HG02678 (cell line): Measurements from ENCODE around the gene ITLN1.
"Not testable (repeated sequence)": the region's sequence is repeated elsewhere in the genome, so short reads cannot be mapped to it uniquely, and the experiment has no call there.

ENCODE experiments used
- ATAC-seq: cut with Tn5 transposase; IDR thresholded peaks from one replicate; pipeline ENCODE4 v1.9.1; 2021; ENCODE audit warnings: mild to moderate bottlenecking, moderate library complexity; ENCODE audit not compliant: unreplicated experiment

ITLN1 gene

DNA sequence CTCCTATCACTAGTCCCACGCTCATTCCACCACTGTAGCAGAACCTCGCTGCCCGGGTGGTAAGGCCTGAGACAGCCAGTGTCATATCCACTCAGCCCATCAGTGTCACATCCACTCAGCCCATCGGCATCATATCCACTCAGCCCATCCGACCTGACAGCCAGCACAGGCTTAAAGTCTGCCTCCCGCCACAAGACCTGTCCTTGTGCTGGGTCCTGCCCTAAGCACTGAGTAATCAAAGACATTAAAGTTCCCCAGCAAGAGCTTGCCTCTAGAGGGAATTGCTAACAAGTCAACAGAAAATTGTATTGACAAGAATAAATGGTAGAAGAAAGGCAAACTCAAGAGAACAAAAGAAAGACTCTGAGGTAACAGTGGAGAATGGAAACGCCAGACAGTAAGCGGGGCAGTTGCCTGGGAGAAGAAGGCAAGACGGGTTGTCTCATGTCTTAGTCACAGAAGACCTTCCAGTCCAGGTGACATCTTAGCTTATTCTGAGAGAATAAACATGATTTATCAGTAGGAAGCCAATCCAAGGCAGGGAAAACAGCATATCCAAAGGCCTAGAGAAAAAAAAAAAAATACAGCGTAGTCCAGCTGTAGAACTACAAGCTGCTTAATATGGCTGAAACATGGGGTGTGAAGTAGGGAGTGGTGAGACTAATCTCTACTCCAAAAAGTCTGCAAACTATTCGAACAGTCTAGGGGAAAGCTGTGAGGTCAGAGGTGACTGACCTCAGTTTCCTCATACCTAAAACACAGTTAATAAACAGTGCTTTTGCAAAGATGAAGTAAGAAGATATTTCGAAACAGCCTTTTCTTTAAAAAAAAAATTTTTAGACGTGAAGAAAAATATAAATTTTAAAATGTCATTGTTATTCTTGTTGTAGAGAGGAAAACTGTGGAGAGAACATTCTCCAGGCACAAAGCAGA lies 1.1 kb downstream of the ITLN1 start:
- no peak for ATAC-seq

- no peak for ATAC-seq
These were observed 2.4 kb downstream of the ITLN1 start for GRCh38 chr1:160882582-160882981.

DNA sequence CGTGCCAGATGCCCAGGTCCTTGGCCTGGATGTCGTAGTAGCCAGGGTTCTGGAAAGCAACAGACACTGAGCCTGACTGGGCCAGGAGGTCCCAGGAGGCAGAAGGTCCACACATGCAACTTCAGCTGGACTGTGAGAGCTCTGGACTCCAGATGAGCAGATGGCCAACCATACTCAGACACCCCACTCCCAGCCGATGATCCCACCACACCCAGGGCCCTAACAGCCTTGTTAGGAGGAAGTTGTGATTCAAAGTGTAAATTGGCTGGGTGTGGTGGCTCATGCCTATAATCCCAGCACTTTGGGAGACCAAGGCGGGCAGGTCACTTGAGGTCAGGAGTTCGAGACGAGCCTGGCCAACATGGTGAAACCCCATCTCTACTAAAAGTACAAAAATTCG lies 3.7 kb downstream of the ITLN1 start:
- ATAC-seq = not testable (repeated sequence)

DNA sequence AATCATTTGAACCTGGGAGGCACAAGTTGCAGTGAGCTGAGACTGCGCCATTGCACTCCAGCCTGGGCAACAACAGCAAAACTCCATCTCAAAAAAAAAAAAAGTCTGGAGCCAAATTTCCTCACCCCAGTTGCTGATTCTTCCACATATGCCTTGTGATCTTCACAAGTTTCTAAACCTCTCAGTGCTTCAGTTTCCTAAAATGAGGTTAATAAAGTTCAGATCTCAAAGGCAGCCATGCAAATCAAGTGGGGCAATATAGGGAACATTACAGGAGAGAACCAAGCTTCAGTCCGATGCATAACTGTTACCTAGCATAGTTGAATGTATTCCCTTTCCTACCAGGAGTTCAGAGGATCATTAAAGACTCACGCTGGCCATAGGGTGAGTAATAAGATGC lies 4.8 kb downstream of the ITLN1 start:
- no peak for ATAC-seq

- no peak for ATAC-seq
These were observed 5.9 kb downstream of the ITLN1 start for GRCh38 chr1:160879056-160879455.

DNA sequence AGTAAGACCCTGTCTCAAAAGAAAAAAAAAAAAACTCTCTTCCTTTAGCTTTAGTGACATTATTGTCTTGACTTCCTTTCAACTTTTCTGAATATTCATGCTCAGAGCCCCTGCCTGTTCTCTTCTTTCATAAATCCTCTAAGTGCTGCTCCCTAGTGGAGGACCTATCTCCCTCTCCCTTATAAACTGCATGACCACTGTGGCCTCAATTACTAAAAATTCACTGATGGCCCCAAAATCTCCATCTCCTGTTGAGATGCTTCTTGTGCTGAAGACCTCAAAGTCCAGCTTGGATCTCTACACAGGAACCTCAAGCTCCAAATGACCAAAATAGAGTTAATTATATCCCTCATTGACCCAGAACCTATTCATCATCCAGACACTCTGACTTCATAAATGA lies 7.8 kb downstream of the ITLN1 start:
- ATAC-seq = no peak

- no peak for ATAC-seq
These were observed 8.7 kb downstream of the ITLN1 start for GRCh38 chr1:160876311-160876710.

- ATAC-seq = not testable (repeated sequence)
These were observed 9.4 kb downstream of the ITLN1 start for GRCh38 chr1:160875591-160875990.

DNA sequence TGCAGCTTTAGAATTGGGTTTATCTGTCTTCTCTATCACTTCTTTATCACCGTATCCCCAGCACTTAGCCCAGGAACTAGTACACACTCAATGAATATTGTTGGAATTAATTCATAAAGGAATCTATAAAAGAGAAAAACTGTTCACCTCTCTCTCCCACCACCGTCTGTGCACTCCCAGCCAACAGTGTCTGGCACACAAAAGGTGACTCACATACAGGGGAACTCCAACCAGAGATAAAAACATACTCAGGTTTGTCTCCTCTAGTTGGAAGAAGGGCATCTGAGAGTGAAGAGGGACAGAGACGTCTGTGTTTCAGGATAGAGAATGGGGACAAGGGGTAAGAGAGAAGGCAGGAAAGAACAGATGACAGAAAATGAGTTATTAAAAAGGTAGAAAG lies 10.0 kb downstream of the ITLN1 start:
- no peak for ATAC-seq

DNA sequence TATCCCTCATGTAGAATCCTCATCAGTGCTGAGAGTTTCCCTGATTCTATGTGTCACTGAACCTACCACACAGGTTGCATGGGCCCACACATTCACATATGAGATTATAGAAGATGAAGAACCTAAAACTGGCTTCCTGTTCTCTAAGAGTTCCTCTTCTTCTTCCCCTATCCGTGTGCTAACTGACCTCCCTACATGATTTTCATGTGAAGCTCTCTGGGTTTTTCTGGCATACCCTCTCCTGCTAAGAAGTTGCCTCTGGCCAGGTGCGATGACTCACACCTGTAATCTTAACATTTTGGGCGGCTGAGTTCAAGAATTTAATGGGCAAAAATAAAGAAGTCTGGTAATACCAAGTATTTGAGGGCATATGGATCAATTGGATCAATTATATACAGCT lies 16.8 kb downstream of the ITLN1 start:
- ATAC-seq = no peak

GRCh38 chr1:160867651-160868050 lies 17.3 kb downstream of the ITLN1 start:
- ATAC-seq = not testable (repeated sequence)

DNA sequence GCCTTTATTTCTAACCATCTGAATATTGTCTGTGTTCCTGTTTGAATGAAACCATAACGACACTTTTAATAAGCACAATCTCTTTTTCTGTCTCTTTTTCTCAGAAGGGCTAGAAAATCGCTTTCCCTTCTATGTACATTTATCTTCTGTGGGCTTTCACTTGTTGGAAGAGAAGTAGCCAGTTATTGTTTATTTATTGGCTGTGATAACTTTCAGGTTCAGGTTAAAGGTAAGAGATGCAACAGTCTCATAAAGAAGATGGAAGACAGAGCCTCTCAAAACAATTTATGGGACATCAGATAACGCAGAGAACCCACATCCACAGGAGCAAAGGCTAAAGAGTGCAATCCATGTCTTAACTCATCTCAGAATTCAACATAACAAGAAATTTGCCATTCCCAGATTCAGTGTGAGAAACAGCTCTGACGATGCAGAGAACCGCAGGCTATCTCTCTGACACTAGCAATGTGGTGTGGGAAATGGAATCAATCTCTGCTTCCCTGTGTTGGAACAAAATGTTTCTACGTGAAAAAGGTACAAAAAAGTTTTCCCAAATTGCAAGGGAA lies 18.2 kb downstream of the ITLN1 start:
- ATAC-seq = no peak

DNA sequence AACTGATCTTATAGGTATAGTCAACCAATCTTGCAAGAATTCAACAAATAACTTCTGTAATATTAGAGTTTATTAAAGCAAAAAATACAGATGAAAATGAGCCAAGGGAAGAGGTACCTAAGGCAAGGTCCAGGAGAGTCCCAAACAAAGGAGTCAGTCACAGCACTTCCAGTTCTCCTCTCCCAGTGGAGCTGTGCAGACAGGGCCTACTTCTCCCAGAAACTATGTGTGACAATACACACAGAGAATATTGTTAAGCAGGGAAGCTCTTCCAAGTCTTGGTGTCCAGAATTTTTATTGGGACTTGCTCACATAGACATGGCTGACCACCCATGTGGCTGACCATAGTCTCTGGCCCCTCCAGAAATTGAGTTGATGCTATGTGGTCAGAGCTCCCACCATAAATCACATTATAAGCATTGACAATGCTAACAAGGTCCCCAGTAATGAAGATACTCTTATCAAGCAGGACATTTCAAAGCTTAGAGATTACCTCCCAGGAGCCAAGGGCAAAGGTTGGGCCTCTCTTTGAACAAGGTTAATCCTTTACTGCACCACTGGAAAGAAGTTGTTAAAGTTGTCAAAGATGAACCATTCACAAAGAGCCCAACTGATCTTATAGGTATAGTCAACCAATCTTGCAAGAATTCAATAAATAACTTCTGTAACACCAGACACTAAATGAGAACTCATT lies 18.8 kb downstream of the ITLN1 start:
- no peak for ATAC-seq

DNA sequence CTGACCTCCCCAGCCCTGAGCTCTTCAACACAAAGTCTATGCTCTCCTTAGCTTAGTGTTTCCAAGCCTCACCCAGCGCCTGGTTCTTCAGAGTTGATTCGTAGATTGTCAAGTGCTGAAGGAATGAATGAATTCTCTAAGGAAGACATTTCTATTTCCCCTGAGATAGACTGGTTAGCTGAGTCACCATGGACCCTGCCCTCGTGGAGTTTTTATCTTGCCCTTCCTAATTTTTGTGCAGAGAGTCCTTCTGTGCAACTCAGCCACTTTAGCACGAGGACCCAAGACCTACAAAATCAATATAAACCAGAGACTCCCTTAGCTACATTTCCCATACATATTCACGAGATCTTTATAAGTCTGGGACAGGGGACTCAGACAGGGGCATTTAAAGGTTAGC lies 19.6 kb downstream of the ITLN1 start:
- no peak for ATAC-seq

GRCh38 chr1:160864173-160864572 lies 20.8 kb downstream of the ITLN1 start:
- no peak for ATAC-seq

- ATAC-seq = no peak
These were observed 21.2 kb downstream of the ITLN1 start for GRCh38 chr1:160863774-160864131.

DNA sequence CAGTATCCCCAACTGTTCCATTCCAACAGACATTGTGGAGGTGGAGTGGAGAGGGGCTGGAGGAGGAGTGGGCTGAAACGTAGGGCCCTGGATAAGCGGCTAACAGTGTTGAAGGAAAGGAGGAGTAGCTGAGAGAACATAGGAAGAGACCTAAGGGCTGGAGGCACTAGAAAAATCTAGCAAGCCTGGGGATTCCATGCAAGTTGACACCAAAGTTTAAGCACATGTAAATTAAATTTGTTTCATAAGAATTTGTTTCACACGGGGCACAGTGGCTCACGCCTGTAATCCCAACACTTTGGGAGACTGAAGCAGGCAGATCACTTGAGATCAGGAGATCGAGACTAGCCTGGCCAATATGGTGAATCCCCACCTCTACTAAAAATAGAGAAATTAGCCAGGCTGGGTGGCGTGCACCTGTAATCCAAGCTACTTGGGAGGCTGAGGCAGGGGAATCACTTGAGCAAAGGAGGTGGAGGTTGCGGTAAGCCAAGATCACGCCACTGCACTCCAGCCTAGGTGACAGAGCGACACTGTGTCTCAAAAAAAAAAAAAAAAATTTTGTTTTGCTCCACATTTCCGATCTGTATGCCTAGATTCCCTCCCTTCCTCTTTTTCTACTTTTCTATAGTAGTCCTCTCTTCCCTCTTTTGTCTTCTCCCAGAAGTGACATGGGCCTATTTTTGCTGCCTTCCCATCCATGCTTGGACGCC lies 21.8 kb downstream of the ITLN1 start:
- ATAC-seq = no peak

DNA sequence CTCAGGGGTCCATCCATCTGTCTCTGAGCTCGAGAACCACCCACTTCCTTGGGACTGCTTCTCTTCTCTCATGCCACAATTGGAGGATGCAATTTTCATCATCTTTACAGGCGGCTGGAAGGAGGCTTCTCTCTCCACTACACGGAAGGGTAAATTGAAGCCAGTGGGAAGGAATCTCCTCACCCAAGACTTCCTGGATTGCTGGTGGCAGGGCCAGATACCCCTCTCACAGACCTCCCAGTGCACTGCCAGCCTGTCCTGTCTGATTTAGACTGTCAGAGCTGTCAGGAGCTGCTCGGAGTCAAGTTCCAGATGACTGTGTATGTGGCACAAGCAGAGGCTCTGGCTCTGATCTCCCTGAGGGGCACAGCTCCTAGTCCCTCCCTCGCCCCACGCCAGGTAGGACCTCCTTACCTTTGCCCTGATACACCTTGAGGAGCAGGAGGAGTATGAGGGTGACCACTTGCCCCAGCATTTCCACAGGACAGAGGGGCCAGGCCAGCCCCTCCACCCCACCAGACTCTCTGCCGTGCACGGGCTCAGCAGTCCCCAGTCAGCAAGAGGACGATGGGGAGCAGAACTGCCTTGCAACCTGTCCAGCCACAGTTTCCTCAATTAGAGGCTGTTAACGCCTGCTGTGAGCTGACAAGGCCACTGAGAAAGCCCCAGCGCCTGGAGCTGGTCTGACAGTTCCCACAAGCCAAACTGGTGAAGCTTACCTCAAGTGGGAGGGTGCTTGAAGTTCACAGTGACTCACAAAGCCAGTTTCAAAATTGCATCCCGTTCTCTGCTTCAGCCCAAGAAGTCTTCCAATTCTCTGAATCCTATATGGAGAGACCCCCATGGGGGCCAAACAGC lies 22.5 kb downstream of the ITLN1 start, which contains the start of gene CD244:
Gene CD244, minus strand, starts transcription at position 685 of the 858 bp plus-strand sequence. Its CDS starts 210 bp downstream, at position 475.
- ATAC-seq = peak; percentile 79

- ATAC-seq = no peak
These were observed 24.0 kb downstream of the ITLN1 start for GRCh38 chr1:160860840-160861505.

DNA sequence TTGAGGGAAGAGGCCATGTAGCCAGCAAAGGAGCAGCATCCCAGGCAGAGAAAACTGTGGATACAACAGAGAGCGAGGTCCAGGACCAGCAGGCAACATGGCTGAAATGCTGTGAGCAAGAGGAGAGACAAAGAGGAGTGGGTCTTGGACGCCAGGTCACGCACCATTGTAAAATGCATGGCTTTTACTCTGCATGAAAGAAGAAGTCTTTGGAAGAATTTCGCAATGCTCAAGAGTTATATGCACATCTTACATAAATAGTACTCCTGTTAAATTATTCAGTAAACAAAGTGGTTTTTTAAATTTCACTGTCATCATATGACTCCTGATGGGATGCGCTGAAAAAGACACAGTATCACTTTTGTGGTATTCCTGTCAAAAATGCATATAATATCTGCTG lies 25.8 kb downstream of the ITLN1 start:
- ATAC-seq = no peak
